Measurements from ENCODE around the gene SPATA13.

Gene SPATA13

DNA sequence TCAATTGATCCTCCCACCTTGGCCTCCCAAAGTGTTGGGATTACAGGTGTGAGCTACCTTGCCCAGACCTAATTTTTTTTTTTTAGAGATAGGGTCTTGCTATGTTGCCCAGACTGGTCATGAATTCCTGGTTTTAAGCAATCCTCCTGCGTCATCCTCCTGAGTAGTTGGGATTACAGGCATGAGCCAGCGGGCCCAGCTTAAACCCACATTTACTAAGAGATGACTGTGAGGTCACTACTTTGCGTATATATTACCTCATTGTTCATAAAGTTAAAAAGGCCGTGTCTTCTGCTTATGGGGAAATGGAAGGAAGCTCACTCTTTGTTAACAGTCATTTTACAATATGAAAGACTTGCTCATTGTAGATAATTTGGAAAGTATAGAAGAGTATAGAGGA, 109.3 kb downstream of the SPATA13 start:
- no peak for DNase-seq
- no peak overlapping the region for H3K4me3 ChIP-seq (ENCODE audit: low read depth, low read length)
- H3K27me3 ChIP-seq (replicated peaks) = no peaks in the 10 kb centered on the region
- no peaks in the 10 kb centered on the region for H3K36me3 ChIP-seq (replicated peaks)
- in situ Hi-C loops (cut with HindIII; ENCODE audit: low pct_ligation_motif_present, low sequenced_read_pairs) = no loop called here
- H3K27ac ChIP-seq = no peak overlapping the region
- TF ChIP-seq, protein P1, sequence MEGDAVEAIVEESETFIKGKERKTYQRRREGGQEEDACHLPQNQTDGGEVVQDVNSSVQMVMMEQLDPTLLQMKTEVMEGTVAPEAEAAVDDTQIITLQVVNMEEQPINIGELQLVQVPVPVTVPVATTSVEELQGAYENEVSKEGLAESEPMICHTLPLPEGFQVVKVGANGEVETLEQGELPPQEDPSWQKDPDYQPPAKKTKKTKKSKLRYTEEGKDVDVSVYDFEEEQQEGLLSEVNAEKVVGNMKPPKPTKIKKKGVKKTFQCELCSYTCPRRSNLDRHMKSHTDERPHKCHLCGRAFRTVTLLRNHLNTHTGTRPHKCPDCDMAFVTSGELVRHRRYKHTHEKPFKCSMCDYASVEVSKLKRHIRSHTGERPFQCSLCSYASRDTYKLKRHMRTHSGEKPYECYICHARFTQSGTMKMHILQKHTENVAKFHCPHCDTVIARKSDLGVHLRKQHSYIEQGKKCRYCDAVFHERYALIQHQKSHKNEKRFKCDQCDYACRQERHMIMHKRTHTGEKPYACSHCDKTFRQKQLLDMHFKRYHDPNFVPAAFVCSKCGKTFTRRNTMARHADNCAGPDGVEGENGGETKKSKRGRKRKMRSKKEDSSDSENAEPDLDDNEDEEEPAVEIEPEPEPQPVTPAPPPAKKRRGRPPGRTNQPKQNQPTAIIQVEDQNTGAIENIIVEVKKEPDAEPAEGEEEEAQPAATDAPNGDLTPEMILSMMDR (IDR thresholded peaks at IDR 0.05; ENCODE audit: low read depth, low read length, missing control alignments) = no peak

DNA sequence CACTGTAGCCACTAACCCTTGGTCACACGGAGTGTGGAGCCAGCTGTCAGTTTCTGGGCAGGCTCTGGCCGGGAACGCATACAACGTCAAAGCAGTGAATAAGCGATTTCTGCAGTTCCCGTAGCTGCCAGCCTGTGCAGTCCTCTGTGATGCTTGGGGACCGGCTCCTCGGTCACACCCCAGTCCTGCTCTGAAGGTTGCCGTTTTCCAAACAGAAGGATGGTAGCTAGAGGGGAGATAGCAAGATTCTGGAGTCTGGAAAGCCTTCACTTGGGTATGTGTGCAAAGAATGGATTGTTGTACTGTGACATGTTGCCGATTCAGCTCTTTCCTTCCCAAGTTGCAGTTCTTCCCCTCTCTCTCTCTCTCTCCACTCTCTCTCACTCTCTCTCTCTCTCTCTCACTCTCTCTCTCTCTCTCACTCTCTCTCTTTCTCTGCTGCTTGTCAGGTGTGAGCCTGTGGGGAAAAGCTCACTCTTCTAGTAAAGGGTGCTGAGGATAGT, 110.2 kb downstream of the SPATA13 start:
- Histone ChIP-seq H3K4me3 (ENCODE audit: low read depth, low read length) (peak overlapping the region; percentile 53), H3K27me3 (replicated peaks) (no peaks in the 10 kb centered on the region), H3K36me3 (replicated peaks) (no peaks in the 10 kb centered on the region), H3K27ac (no peak overlapping the region)
- in situ Hi-C loops (cut with HindIII; ENCODE audit: low pct_ligation_motif_present, low sequenced_read_pairs) = no loop called here
- TF ChIP-seq, protein P1 (IDR thresholded peaks at IDR 0.05; ENCODE audit: low read depth, low read length, missing control alignments) = peak; percentile 16
- DNase-seq = peak; percentile 49

DNA sequence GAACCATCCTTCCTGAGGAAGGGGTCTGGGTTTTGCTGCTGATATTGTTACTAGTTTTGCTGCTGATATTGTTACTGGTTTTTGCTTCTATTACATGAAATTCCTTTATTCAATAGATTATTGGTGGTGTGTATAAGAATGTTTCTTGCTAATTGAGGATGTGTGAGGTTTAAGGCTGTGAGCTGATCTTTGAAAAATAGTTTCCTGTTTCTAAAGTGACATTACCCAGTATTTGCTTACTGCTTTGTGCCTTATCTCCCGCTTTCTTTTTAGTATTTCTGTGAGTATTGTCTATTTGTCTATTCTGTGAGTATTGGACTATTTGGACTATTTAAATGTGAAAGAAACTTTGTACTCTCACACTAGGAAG, 110.7 kb downstream of the SPATA13 start:
- no peak for DNase-seq

DNA sequence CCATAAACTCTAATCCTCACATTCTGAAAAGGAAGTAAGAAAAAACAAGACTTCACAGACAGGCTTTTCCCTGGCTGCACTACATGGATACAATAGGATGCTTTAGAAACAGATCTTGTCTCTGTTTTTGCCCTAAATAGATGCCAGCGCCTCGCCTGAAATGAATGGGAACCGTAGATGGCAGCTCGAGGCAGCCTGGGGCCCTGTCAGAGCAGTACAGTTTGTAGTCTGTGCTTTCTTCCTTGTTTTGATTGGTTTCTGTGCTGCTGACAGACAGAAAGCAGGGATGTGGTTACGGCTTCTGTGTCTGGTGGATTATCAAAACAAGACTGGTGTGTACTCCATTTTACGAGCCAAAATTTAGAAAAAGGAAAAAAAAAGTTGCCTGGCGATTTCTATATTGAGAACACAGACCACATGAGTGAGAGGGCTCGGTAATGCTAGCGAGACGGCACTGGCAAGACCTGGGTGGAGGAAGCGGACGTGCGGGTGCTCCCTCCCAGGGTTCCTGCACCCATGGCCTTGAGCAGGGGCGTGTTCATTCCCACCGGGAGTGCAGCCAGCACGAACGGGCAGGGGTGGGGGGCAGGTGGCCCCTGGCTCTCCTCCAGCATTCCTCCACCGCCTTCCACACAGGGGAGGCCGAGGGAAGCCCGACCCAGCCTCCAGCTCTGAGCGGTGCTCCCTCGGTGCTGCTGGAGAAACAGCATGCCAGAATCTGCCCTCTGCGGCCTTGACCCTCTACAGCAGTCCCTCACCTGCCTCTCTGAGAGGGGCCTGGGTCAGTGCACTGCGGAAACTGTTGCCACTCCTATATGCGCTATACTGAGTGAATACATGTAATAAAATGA, 111.3 kb downstream of the SPATA13 start:
- TF ChIP-seq, protein P1 (IDR thresholded peaks at IDR 0.05; ENCODE audit: low read depth, low read length, missing control alignments) = no peak
- peak; percentile 78 for DNase-seq
- Histone ChIP-seq H3K27ac (peak overlapping the region; percentile 35), H3K36me3 (replicated peaks) (no peaks in the 10 kb centered on the region), H3K27me3 (replicated peaks) (no peaks in the 10 kb centered on the region), H3K4me3 (ENCODE audit: low read depth, low read length) (peak overlapping the region; percentile 53)
- in situ Hi-C loops (cut with HindIII; ENCODE audit: low pct_ligation_motif_present, low sequenced_read_pairs) = no loop called here

More for the DNA sequence above, 110.7 kb downstream of the SPATA13 start:
- TF ChIP-seq, protein P1 (IDR thresholded peaks at IDR 0.05; ENCODE audit: low read depth, low read length, missing control alignments) = no peak
- Histone ChIP-seq H3K27me3 (replicated peaks) (no peaks in the 10 kb centered on the region), H3K27ac (peak overlapping the region; percentile 35), H3K4me3 (ENCODE audit: low read depth, low read length) (peak overlapping the region; percentile 53), H3K36me3 (replicated peaks) (no peaks in the 10 kb centered on the region)
- in situ Hi-C loops (cut with HindIII; ENCODE audit: low pct_ligation_motif_present, low sequenced_read_pairs) = no loop called here

DNA sequence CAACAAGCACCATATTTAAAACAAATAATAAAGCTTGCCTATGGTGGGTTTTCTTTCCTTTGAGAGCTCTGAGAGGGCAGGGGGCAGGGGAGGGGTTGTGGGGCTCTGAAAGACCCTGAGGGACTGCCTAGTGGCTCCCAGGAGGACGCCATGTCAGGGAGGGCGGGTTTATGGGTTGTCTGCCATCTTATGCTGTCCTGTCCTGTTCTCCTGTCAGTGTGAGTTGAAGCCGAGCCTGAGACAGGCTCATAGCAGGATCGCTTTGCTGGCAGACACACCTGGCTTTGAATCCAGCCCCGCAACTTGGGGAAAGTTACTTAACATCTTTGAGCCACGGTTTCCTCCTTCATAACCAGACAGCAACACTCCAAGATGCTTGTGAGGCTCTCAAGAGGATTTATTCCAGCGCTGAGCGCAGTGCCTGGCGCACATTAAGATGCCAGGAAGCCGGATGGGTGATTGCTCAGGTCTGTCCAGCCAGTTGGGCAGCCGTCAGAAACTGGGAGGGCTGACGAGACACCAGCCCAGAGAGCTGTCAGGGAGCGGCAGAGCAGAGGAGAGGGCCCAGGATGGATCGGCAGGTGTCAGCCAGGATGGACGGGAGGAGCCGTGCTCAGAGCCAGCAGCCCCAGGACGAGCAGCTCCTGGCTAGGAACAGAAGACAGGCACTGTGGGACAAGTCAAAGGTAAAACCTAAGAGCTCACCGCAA, 112.1 kb downstream of the SPATA13 start:
- TF ChIP-seq, protein P1 (IDR thresholded peaks at IDR 0.05; ENCODE audit: low read depth, low read length, missing control alignments) = no peak
- H3K4me3 ChIP-seq (ENCODE audit: low read depth, low read length) = peak overlapping the region; percentile 53
- no peak for DNase-seq
- in situ Hi-C loops (cut with HindIII; ENCODE audit: low pct_ligation_motif_present, low sequenced_read_pairs) = no loop called here
- no peaks in the 10 kb centered on the region for H3K36me3 ChIP-seq (replicated peaks)
- H3K27ac ChIP-seq = no peak overlapping the region
- no peaks in the 10 kb centered on the region for H3K27me3 ChIP-seq (replicated peaks)
